MM.1S (cell line): ENCODE results near the gene SIM2.
A peak's percentile ranks its signal among the peaks of the same experiment; 100 is the strongest.

ENCODE experiments used
- DNase-seq: peaks from one replicate; pipeline ENCODE4 v3.0.0-alpha.2; 2015
- H2AFZ ChIP-seq: fragments of 300-600 bp; sonication (generic); 2 replicates; pipeline ENCODE4 v1.6.0; 2016; ENCODE audit warnings: antibody characterized with exemption, low read length
- H3F3A ChIP-seq: fragments of 300-600 bp; sonication (generic); 2 replicates; pipeline ENCODE4 v1.6.1; 2016; ENCODE audit warnings: mild to moderate bottlenecking, antibody characterized with exemption, low read length, moderate library complexity, mixed read lengths; ENCODE audit not compliant: insufficient read depth
- H3K27ac ChIP-seq: fragments of 300-600 bp; sonication (generic); 2 replicates; pipeline ENCODE4 v1.5.1; 2016; ENCODE audit warnings: mild to moderate bottlenecking, low read length
- H3K27me3 ChIP-seq: fragments of 300-600 bp; sonication (generic); replicated peaks from 2 replicates; pipeline ENCODE4 v1.6.0; 2016; ENCODE audit warnings: low read length; ENCODE audit not compliant: insufficient read depth
- H3K36me3 ChIP-seq: fragments of 300-600 bp; sonication (generic); replicated peaks from 2 replicates; pipeline ENCODE4 v1.6.1; 2016; ENCODE audit warnings: mild to moderate bottlenecking, low read length, mixed read lengths; ENCODE audit not compliant: insufficient read depth
- H3K4me1 ChIP-seq: fragments of 300-600 bp; sonication (generic); 2 replicates; pipeline ENCODE4 v1.6.1; 2016; ENCODE audit warnings: low read length, mixed read lengths
- H3K4me2 ChIP-seq: fragments of 300-600 bp; sonication (generic); 2 replicates; pipeline ENCODE4 v1.6.0; 2016; ENCODE audit warnings: low read depth, low read length
- H3K4me3 ChIP-seq: fragments of 300-600 bp; sonication (generic); 2 replicates; pipeline ENCODE4 v1.5.1; 2016; ENCODE audit warnings: low read length, mixed read lengths
- H3K79me2 ChIP-seq: fragments of 300-600 bp; sonication (generic); 2 replicates; pipeline ENCODE4 v1.6.1; 2016; ENCODE audit warnings: mixed run types, low read length, mixed read lengths
- H3K9ac ChIP-seq: fragments of 300-600 bp; sonication (generic); 2 replicates; pipeline ENCODE4 v1.6.1; 2016; ENCODE audit warnings: low read length, mixed read lengths
- H3K9me2 ChIP-seq: fragments of 300-600 bp; sonication (generic); replicated peaks from 2 replicates; pipeline ENCODE4 v1.6.1; 2016; ENCODE audit warnings: mild to moderate bottlenecking, low read length, mixed read lengths; ENCODE audit not compliant: insufficient read depth
- H3K9me3 ChIP-seq: fragments of 300-600 bp; sonication (generic); replicated peaks from 2 replicates; pipeline ENCODE4 v1.6.1; 2016; ENCODE audit warnings: mild to moderate bottlenecking, low read length, mixed read lengths; ENCODE audit not compliant: insufficient read depth
- H4K20me1 ChIP-seq: fragments of 300-600 bp; sonication (generic); 2 replicates; pipeline ENCODE4 v1.6.1; 2016; ENCODE audit warnings: mild to moderate bottlenecking, low read length, moderate library complexity, mixed read lengths; ENCODE audit not compliant: insufficient read depth
- CTCF ChIP-seq: fragments of 300-600 bp; sonication (generic); IDR thresholded peaks from 2 replicates; pipeline ENCODE4 v1.5.1; 2016; ENCODE audit warnings: antibody characterized with exemption, low read length, mixed read lengths
- EZH2 ChIP-seq: fragments of 300-600 bp; sonication (generic); optimal IDR thresholded peaks from 2 replicates; pipeline ENCODE3; 2017; ENCODE audit warnings: low read depth, mild to moderate bottlenecking, antibody characterized with exemption, low read length, mixed read lengths
- EZH2phosphoT487 ChIP-seq: fragments of 300-600 bp; sonication (generic); IDR thresholded peaks from 2 replicates; pipeline ENCODE4 v1.6.1; 2018; ENCODE audit warnings: antibody characterized with exemption, low read length

SIM2 gene

GRCh38 chr21:36704958-36705678, 6.2 kb downstream of the SIM2 start:
- Histone ChIP-seq H3K4me3 (peak overlapping the region; percentile 34), H3F3A (no peaks in the 10 kb centered on the region), H3K9ac (no peak overlapping the region), H3K9me2 (no peaks in the 10 kb centered on the region), H3K79me2 (no peaks in the 10 kb centered on the region), H3K9me3 (no peaks in the 10 kb centered on the region), H3K4me1 (peaks cover 7% of the 10 kb centered on the region; the same call in 1 of the 2 replicates), H2AFZ (peak overlapping the region; percentile 14), H3K27ac (no peak overlapping the region), H4K20me1 (no peaks in the 10 kb centered on the region), H3K27me3 (peaks cover 96% of the 10 kb centered on the region), H3K4me2 (peak overlapping the region; percentile 58), H3K36me3 (no peaks in the 10 kb centered on the region)
- DNase-seq, result no peak
- TF ChIP-seq EZH2phosphoT487 (0 out of 2 replicates have a peak, but pooled peaks have one; percentile 53), EZH2 (no peak), CTCF (no peak)

GRCh38 chr21:36705679-36706481, 7.0 kb downstream of the SIM2 start:
- H3K36me3 ChIP-seq, result no peaks in the 10 kb centered on the region
- no peaks in the 10 kb centered on the region for H3F3A ChIP-seq
- no peak overlapping the region for H2AFZ ChIP-seq
- H3K27ac ChIP-seq, result no peak overlapping the region
- no peaks in the 10 kb centered on the region for H3K9me2 ChIP-seq
- H3K9ac ChIP-seq, result no peak overlapping the region
- TF ChIP-seq EZH2, result peak; percentile 84
- no peak for TF ChIP-seq EZH2phosphoT487
- peak; percentile 23 for TF ChIP-seq CTCF
- DNase-seq, result no peak
- no peaks in the 10 kb centered on the region for H3K9me3 ChIP-seq
- no peaks in the 10 kb centered on the region for H3K79me2 ChIP-seq
- peak overlapping the region; percentile 58; the same call in 1 of the 2 replicates for H3K4me2 ChIP-seq
- H4K20me1 ChIP-seq, result no peaks in the 10 kb centered on the region
- peaks cover 88% of the 10 kb centered on the region for H3K27me3 ChIP-seq
- H3K4me1 ChIP-seq, result peaks cover 7% of the 10 kb centered on the region; the same call in 1 of the 2 replicates
- no peak overlapping the region for H3K4me3 ChIP-seq

GRCh38 chr21:36706482-36706852, 7.6 kb downstream of the SIM2 start:
- peaks cover 82% of the 10 kb centered on the region for H3K27me3 ChIP-seq
- TF ChIP-seq CTCF (no peak), EZH2 (no peak), EZH2phosphoT487 (0 out of 2 replicates have a peak, but pooled peaks have one; percentile 5)
- H3F3A ChIP-seq, result no peaks in the 10 kb centered on the region
- H3K9me3 ChIP-seq, result no peaks in the 10 kb centered on the region
- H3K4me1 ChIP-seq, result peaks cover 7% of the 10 kb centered on the region; the same call in 1 of the 2 replicates
- H2AFZ ChIP-seq, result no peak overlapping the region
- no peaks in the 10 kb centered on the region for H3K9me2 ChIP-seq
- H3K4me2 ChIP-seq, result 0 out of 2 replicates have a peak overlapping the region, but pooled peaks have one; percentile 10
- no peaks in the 10 kb centered on the region for H3K79me2 ChIP-seq
- H3K4me3 ChIP-seq, result no peak overlapping the region
- H3K9ac ChIP-seq, result no peak overlapping the region
- DNase-seq, result no peak
- no peaks in the 10 kb centered on the region for H3K36me3 ChIP-seq
- no peaks in the 10 kb centered on the region for H4K20me1 ChIP-seq
- H3K27ac ChIP-seq, result no peak overlapping the region
